Trophoblast cell (in vitro differentiated cells and primary cell): ENCODE data around the gene TTLL6.

Experiments used
- DNase-seq, 2 donors: peaks; one replicate each; pipeline ENCODE4 v3.0.0-alpha.2; 2016
- H2AFZ ChIP-seq: 2 replicates; pipeline ENCODE4 v1.6.1; 2013; ENCODE audit warnings: low read length, moderate library complexity, mild to moderate bottlenecking; ENCODE audit not compliant: insufficient read depth, poor library complexity
- H2AK5ac ChIP-seq: 2 replicates; pipeline ENCODE4 v1.6.1; 2013; ENCODE audit warnings: mild to moderate bottlenecking, low read length
- H2BK120ac ChIP-seq: 2 replicates; pipeline ENCODE4 v1.6.1; 2013; ENCODE audit warnings: low read length, mild to moderate bottlenecking, moderate library complexity; ENCODE audit not compliant: insufficient read depth, poor library complexity
- H2BK12ac ChIP-seq: 2 replicates; pipeline ENCODE4 v1.6.1; 2013; ENCODE audit warnings: mild to moderate bottlenecking, low read length, moderate library complexity
- H2BK5ac ChIP-seq: 2 replicates; pipeline ENCODE4 v1.6.1; 2013; ENCODE audit warnings: low read length, low read depth, moderate library complexity, mild to moderate bottlenecking; ENCODE audit not compliant: poor library complexity
- H3K14ac ChIP-seq: 2 replicates; pipeline ENCODE4 v1.6.1; 2013; ENCODE audit warnings: mild to moderate bottlenecking, low read length
- H3K18ac ChIP-seq: 2 replicates; pipeline ENCODE4 v1.6.1; 2013; ENCODE audit warnings: mild to moderate bottlenecking, low read length
- H3K23ac ChIP-seq: 2 replicates; pipeline ENCODE4 v1.6.1; 2013; ENCODE audit warnings: low read length
- H3K27ac ChIP-seq: 2 replicates; pipeline ENCODE4 v1.5.1; 2013; ENCODE audit warnings: low read depth, mild to moderate bottlenecking, inconsistent platforms, low read length, moderate library complexity
- H3K27me3 ChIP-seq: 2 replicates; pipeline ENCODE4 v1.6.1; 2013; ENCODE audit warnings: inconsistent platforms, mild to moderate bottlenecking, low read length, moderate library complexity; ENCODE audit not compliant: insufficient read depth
- H3K36me3 ChIP-seq, 2 experiments: 1 replicate in 1 of 2; 2 replicates in 1 of 2; pipeline ENCODE4 v1.6.1; 2013; ENCODE audit warnings: low read length in 2 of 2, mild to moderate bottlenecking in 2 of 2, moderate library complexity in 1 of 2; ENCODE audit not compliant: insufficient read depth in 2 of 2, control insufficient read depth in 1 of 2
- H3K4ac ChIP-seq: 2 replicates; pipeline ENCODE4 v1.6.1; 2013; ENCODE audit warnings: low read depth, mild to moderate bottlenecking, low read length, moderate library complexity
- H3K4me1 ChIP-seq, 2 experiments: 1 replicate in 1 of 2; 2 replicates in 1 of 2; pipeline ENCODE4 v1.6.1; 2013; ENCODE audit warnings: low read length in 2 of 2, mild to moderate bottlenecking in 2 of 2, moderate library complexity in 1 of 2; ENCODE audit not compliant: insufficient read depth in 2 of 2, control insufficient read depth in 1 of 2
- H3K4me2 ChIP-seq: 2 replicates; pipeline ENCODE4 v1.6.1; 2013; ENCODE audit warnings: inconsistent platforms, mild to moderate bottlenecking, low read length, moderate library complexity
- H3K4me3 ChIP-seq: 2 replicates; pipeline ENCODE4 v1.5.1; 2013; ENCODE audit warnings: mild to moderate bottlenecking, low read depth, low read length, inconsistent platforms
- H3K79me1 ChIP-seq: one replicate; pipeline ENCODE4 v1.6.1; 2013; ENCODE audit warnings: low read length
- H3K79me2 ChIP-seq: 2 replicates; pipeline ENCODE4 v1.6.1; 2013; ENCODE audit warnings: low read length, mild to moderate bottlenecking; ENCODE audit not compliant: control insufficient read depth, insufficient read depth, poor library complexity
- H3K9ac ChIP-seq: 2 replicates; pipeline ENCODE4 v1.6.1; 2013; ENCODE audit warnings: mild to moderate bottlenecking, low read length
- H3K9me3 ChIP-seq: 2 replicates; pipeline ENCODE4 v1.6.1; 2013; ENCODE audit warnings: low read depth, mild to moderate bottlenecking, control low read depth, inconsistent platforms, low read length; ENCODE audit not compliant: insufficient read depth
- H4K12ac ChIP-seq: 2 replicates; pipeline ENCODE4 v1.6.1; 2013; ENCODE audit warnings: low read depth, mild to moderate bottlenecking, low read length, moderate library complexity
- H4K8ac ChIP-seq: 2 replicates; pipeline ENCODE4 v1.6.1; 2013; ENCODE audit warnings: low read depth, mild to moderate bottlenecking, low read length, moderate library complexity
- H4K91ac ChIP-seq: one replicate; pipeline ENCODE4 v1.6.1; 2013; ENCODE audit warnings: low read depth, mild to moderate bottlenecking, low read length, moderate library complexity
- WGBS: extraction: QIAGEN DNeasy Blood & Tissue Kit; methylation state at CpG from one replicate; pipeline ENCODE4 v1.1.7; 2013; ENCODE audit warnings: missing lambda C conversion rate; ENCODE audit not compliant: insufficient read length, insufficient coverage; ENCODE audit errors: extremely low coverage; 5-methylcytosine and 5-hydroxymethylcytosine counted together

The TTLL6 gene

DNA sequence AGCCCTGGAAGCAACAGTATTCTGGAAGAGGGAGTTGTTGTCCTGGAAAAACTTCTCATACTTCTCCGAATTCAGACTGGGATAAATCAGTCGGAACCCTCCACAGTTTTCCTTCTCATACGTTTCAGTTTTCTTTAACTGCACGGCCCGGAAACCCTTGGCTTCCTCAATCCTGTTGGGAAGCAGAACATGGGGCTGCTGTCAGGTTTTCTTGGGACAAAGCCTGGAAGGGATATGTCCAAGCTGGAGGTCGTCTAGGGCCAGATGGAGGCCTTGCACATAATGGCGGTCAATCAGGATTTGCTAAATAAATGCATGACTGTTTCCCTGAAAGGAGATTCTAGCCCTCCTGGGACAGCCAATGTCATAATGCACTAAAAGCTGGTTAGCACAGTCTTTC is 29.2 kb downstream of the TTLL6 start:
- Histone ChIP-seq H3K23ac (no peak overlapping the region), H3K36me3 (no peaks in the 10 kb centered on the region), H4K12ac (no peak overlapping the region), H2AK5ac (no peak overlapping the region), H2BK5ac (no peak overlapping the region), H3K79me2 (no peaks in the 10 kb centered on the region), H2AFZ (no peak overlapping the region), H3K4me1 (no peaks in the 10 kb centered on the region), H3K27me3 (no peaks in the 10 kb centered on the region), H3K14ac (no peak overlapping the region), H3K18ac (no peak overlapping the region), H2BK120ac (no peak overlapping the region), H2BK12ac (no peak overlapping the region), H3K27ac (no peak overlapping the region), H3K9me3 (no peaks in the 10 kb centered on the region), H3K79me1 (no peaks in the 10 kb centered on the region), H3K4me2 (no peak overlapping the region), H4K8ac (no peak overlapping the region), H3K9ac (no peak overlapping the region), H3K4ac (no peak overlapping the region), H3K4me3 (no peak overlapping the region), H4K91ac (no peak overlapping the region)
- WGBS = no CpG with 5 or more reads among the region's 7 CpGs
- no peak for DNase-seq

DNA sequence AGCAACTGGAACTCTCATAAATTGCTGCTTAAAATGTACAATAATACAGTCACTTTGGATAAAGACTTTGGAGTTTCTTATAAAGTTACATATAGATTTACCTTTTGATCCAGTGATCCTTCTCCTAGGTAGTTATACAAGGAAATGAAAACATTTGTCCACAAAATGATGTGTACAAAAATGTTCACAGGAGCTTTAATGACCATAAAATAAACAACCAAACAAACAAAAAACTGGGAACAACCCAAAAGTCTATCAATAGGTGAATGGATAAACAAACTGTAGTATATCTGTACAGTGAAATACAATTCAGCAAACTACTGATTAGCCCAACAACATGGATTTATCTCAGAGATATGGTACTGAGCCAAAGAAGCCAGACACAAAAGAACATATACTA is 37.6 kb downstream of the TTLL6 start:
- no peak overlapping the region for H2AFZ ChIP-seq
- no peaks in the 10 kb centered on the region for H3K79me1 ChIP-seq
- no peak overlapping the region for H2BK120ac ChIP-seq
- H3K4ac ChIP-seq = no peak overlapping the region
- no peak overlapping the region for H2AK5ac ChIP-seq
- H3K9me3 ChIP-seq = no peaks in the 10 kb centered on the region
- H4K12ac ChIP-seq = no peak overlapping the region
- H2BK12ac ChIP-seq = no peak overlapping the region
- no peak overlapping the region for H3K27ac ChIP-seq
- DNase-seq = no peak
- H3K4me3 ChIP-seq = no peak overlapping the region
- H2BK5ac ChIP-seq = no peak overlapping the region
- H3K23ac ChIP-seq = no peak overlapping the region
- H4K8ac ChIP-seq = no peak overlapping the region
- H3K36me3 ChIP-seq = no peaks in the 10 kb centered on the region
- H3K18ac ChIP-seq = no peak overlapping the region
- H3K79me2 ChIP-seq = no peaks in the 10 kb centered on the region
- no peak overlapping the region for H3K4me2 ChIP-seq
- H3K14ac ChIP-seq = no peak overlapping the region
- H4K91ac ChIP-seq = no peak overlapping the region
- no peaks in the 10 kb centered on the region for H3K4me1 ChIP-seq
- no peaks in the 10 kb centered on the region for H3K27me3 ChIP-seq
- no peak overlapping the region for H3K9ac ChIP-seq

DNA sequence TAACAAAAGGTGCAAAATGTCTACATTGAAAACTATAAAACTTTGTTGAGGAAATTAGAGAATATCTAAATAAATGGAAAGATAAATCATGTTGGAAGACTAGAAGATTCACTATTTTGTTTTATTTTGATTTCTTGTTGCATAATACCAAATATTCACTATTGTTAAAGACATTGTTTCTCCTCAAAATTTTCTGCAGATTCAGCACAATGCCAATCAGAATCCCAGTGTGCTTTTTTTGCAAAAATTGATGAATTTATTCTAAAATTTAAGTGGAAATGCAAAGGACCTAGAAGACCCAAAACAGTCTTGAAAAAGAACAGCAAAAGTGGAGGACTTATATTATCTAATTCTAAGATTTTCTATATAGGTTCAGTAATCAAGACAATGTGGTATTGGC is 40.4 kb downstream of the TTLL6 start:
- Histone ChIP-seq H4K91ac (no peak overlapping the region), H2BK5ac (no peak overlapping the region), H4K12ac (no peak overlapping the region), H3K27ac (no peak overlapping the region), H3K27me3 (no peaks in the 10 kb centered on the region), H2BK120ac (no peak overlapping the region), H3K18ac (no peak overlapping the region), H3K4me1 (no peaks in the 10 kb centered on the region), H3K79me2 (no peaks in the 10 kb centered on the region), H2AFZ (no peak overlapping the region), H3K79me1 (no peaks in the 10 kb centered on the region), H3K9me3 (no peaks in the 10 kb centered on the region), H3K36me3 (no peaks in the 10 kb centered on the region), H2AK5ac (no peak overlapping the region), H3K4me2 (no peak overlapping the region), H3K9ac (no peak overlapping the region), H3K4me3 (no peak overlapping the region), H3K14ac (no peak overlapping the region), H3K4ac (no peak overlapping the region), H2BK12ac (no peak overlapping the region), H3K23ac (no peak overlapping the region), H4K8ac (no peak overlapping the region)
- DNase-seq = no peak

DNA sequence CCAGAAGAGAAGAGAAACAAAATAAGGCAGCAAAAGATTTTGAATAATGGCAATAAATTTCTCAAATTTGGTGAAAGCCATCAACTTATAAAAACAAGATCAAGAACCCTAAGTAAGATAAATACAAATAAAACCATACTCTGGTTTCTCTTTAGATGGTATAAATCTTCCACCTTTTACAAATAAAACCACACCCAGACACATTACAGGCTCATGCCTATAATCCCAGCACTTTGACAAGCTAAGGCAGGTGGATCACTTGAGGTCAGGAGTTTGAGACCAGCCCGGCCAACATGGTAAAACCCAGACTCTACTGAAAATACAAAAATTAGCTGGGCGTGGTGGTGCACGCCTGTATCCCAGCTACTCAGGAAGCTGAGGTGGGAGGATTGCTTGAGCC is 43.8 kb downstream of the TTLL6 start:
- Histone ChIP-seq H3K27me3 (no peaks in the 10 kb centered on the region), H3K14ac (no peak overlapping the region), H3K79me1 (no peaks in the 10 kb centered on the region), H3K4me1 (no peaks in the 10 kb centered on the region), H3K79me2 (no peaks in the 10 kb centered on the region), H3K18ac (no peak overlapping the region), H3K4me3 (no peak overlapping the region), H3K9me3 (no peaks in the 10 kb centered on the region), H3K4me2 (no peak overlapping the region), H3K23ac (no peak overlapping the region), H2AK5ac (no peak overlapping the region), H3K9ac (no peak overlapping the region), H2BK5ac (no peak overlapping the region), H2AFZ (no peak overlapping the region), H2BK120ac (no peak overlapping the region), H3K4ac (no peak overlapping the region), H4K12ac (no peak overlapping the region), H4K91ac (no peak overlapping the region), H2BK12ac (no peak overlapping the region), H3K27ac (no peak overlapping the region), H4K8ac (no peak overlapping the region), H3K36me3 (no peaks in the 10 kb centered on the region)
- no CpG with 5 or more reads among the region's 3 CpGs for WGBS
- DNase-seq = no peak

DNA sequence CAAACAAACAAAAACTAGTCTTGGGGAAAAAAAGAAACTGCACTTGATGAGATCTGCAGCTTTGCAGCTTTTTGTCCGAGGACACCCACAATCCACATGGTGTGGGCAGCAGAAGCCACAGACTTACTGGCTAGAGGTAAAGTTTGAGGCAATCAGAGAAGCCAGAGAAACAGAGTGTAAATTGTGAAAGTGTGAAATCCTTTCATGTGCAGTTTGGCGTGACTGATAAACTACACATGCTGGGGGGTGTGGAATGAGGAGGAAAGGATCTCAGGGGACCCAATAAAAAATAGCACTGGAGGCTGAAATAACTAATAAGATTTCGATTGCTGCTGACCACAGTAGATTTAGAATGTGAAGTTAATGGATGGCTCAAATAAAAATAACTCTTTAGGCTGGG is 46.1 kb downstream of the TTLL6 start:
- no peak overlapping the region for H2BK5ac ChIP-seq
- DNase-seq = no peak
- H2BK120ac ChIP-seq = no peak overlapping the region
- H4K12ac ChIP-seq = no peak overlapping the region
- H3K14ac ChIP-seq = no peak overlapping the region
- H3K79me1 ChIP-seq = no peaks in the 10 kb centered on the region
- no peak overlapping the region for H3K18ac ChIP-seq
- H3K27ac ChIP-seq = no peak overlapping the region
- no peak overlapping the region for H3K4me3 ChIP-seq
- WGBS = no CpG with 5 or more reads among the region's 3 CpGs
- no peaks in the 10 kb centered on the region for H3K9me3 ChIP-seq
- no peaks in the 10 kb centered on the region for H3K27me3 ChIP-seq
- no peak overlapping the region for H3K23ac ChIP-seq
- no peak overlapping the region for H3K9ac ChIP-seq
- no peak overlapping the region for H4K91ac ChIP-seq
- no peak overlapping the region for H4K8ac ChIP-seq
- H3K36me3 ChIP-seq = no peaks in the 10 kb centered on the region
- no peak overlapping the region for H2BK12ac ChIP-seq
- no peak overlapping the region for H2AFZ ChIP-seq
- H3K4me2 ChIP-seq = no peak overlapping the region
- no peaks in the 10 kb centered on the region for H3K4me1 ChIP-seq
- no peaks in the 10 kb centered on the region for H3K79me2 ChIP-seq
- no peak overlapping the region for H3K4ac ChIP-seq
- no peak overlapping the region for H2AK5ac ChIP-seq
